ENCODE measurements around the gene SMIM14. TPM values are rescaled to one million over a fixed set of nuclear protein-coding genes. Genes with fewer than 3 reads are reported as not detected.
"Not testable (repeated sequence)": the region's sequence is repeated elsewhere in the genome, so short reads cannot be mapped to it uniquely, and the experiment has no call there.

SMIM14 gene
- total and polyA plus RNA-seq, 2 donors (not counting 1 experiment from before 2014, with no cell fraction given) = 39.0 to 41.4 TPM

- Histone ChIP-seq H2AFZ (ENCODE audit: low read length) (no peak overlapping the region), H4K20me1 (ENCODE audit: control insufficient read depth, extremely low read depth, insufficient read depth, low read length) (no peaks in the 10 kb centered on the region), H3K4me3 (replicated peaks in 1 of 4; ENCODE audit: control extremely low read depth in 1 of 4, insufficient read depth in 1 of 4, low read depth in 3 of 4, low read length in 4 of 4) (no peak overlapping the region), H3K27ac (ENCODE audit: insufficient read depth, low read length) (no peak overlapping the region), H3K4me1 (ENCODE audit: control insufficient read depth, extremely low read depth, insufficient read depth, low read length) (no peaks in the 10 kb centered on the region), H3K79me2 (ENCODE audit: control insufficient read depth, insufficient read depth, low read length) (no peaks in the 10 kb centered on the region), H3K4me2 (ENCODE audit: extremely low read depth, insufficient read depth, low read length) (no peak overlapping the region), H3K36me3 (ENCODE audit: control insufficient read depth, insufficient read depth, low read length) (no peaks in the 10 kb centered on the region), H3K9ac (ENCODE audit: insufficient read depth, low read length) (no peak overlapping the region), H3K27me3 (ENCODE audit: control insufficient read depth, insufficient read depth, low read length) (no peaks in the 10 kb centered on the region), H3K9me3 (ENCODE audit: control insufficient read depth, insufficient read depth, low read depth, low read length) (no peaks in the 10 kb centered on the region)
- no peak for TF ChIP-seq EZH2 (IDR thresholded peaks at IDR 0.05; ENCODE audit: low read length, missing control alignments)
- peak; percentile 5 to 48 for TF ChIP-seq CTCF (conservative IDR thresholded peaks at IDR 0.05 in 1 of 2, IDR thresholded peaks at IDR 0.05 in 1 of 2; ENCODE audit: low read depth in 1 of 2, low read length in 2 of 2)
- peak in 1 of 2 donors; percentile 40 for DNase-seq (ENCODE audit: low read depth in 2 of 2)
These were observed 20.1 kb upstream of the SMIM14 start for GRCh38 chr4:39658756-39659155.

GRCh38 chr4:39657465-39657864 lies 18.8 kb upstream of the SMIM14 start:
- Histone ChIP-seq H3K27me3 (ENCODE audit: control insufficient read depth, insufficient read depth, low read length) (no peaks in the 10 kb centered on the region), H3K4me3 (replicated peaks in 1 of 4; ENCODE audit: control extremely low read depth in 1 of 4, insufficient read depth in 1 of 4, low read depth in 3 of 4, low read length in 4 of 4) (no peak overlapping the region), H4K20me1 (ENCODE audit: control insufficient read depth, extremely low read depth, insufficient read depth, low read length) (no peaks in the 10 kb centered on the region), H3K9ac (ENCODE audit: insufficient read depth, low read length) (no peak overlapping the region), H3K4me2 (ENCODE audit: extremely low read depth, insufficient read depth, low read length) (no peak overlapping the region), H2AFZ (ENCODE audit: low read length) (no peak overlapping the region), H3K36me3 (ENCODE audit: control insufficient read depth, insufficient read depth, low read length) (no peaks in the 10 kb centered on the region), H3K4me1 (ENCODE audit: control insufficient read depth, extremely low read depth, insufficient read depth, low read length) (no peaks in the 10 kb centered on the region), H3K9me3 (ENCODE audit: control insufficient read depth, insufficient read depth, low read depth, low read length) (no peaks in the 10 kb centered on the region), H3K27ac (ENCODE audit: insufficient read depth, low read length) (no peak overlapping the region), H3K79me2 (ENCODE audit: control insufficient read depth, insufficient read depth, low read length) (no peaks in the 10 kb centered on the region)
- TF ChIP-seq EZH2 (IDR thresholded peaks at IDR 0.05; ENCODE audit: low read length, missing control alignments) (no peak), CTCF (conservative IDR thresholded peaks at IDR 0.05 in 1 of 2, IDR thresholded peaks at IDR 0.05 in 1 of 2; ENCODE audit: low read depth in 1 of 2, low read length in 2 of 2) (no peak)
- DNase-seq (ENCODE audit: low read depth in 2 of 2) = no peak

- not testable (repeated sequence) for H2AFZ ChIP-seq (ENCODE audit: low read length); H3K27ac ChIP-seq (ENCODE audit: insufficient read depth, low read length); H3K9me3 ChIP-seq (ENCODE audit: control insufficient read depth, insufficient read depth, low read depth, low read length); H3K36me3 ChIP-seq (ENCODE audit: control insufficient read depth, insufficient read depth, low read length); H3K4me2 ChIP-seq (ENCODE audit: extremely low read depth, insufficient read depth, low read length); H4K20me1 ChIP-seq (ENCODE audit: control insufficient read depth, extremely low read depth, insufficient read depth, low read length); H3K27me3 ChIP-seq (ENCODE audit: control insufficient read depth, insufficient read depth, low read length); H3K4me3 ChIP-seq (replicated peaks in 1 of 4; ENCODE audit: control extremely low read depth in 1 of 4, insufficient read depth in 1 of 4, low read depth in 3 of 4, low read length in 4 of 4); H3K4me1 ChIP-seq (ENCODE audit: control insufficient read depth, extremely low read depth, insufficient read depth, low read length); H3K79me2 ChIP-seq (ENCODE audit: control insufficient read depth, insufficient read depth, low read length); DNase-seq (ENCODE audit: low read depth in 2 of 2); H3K9ac ChIP-seq (ENCODE audit: insufficient read depth, low read length)
These were observed 18.0 kb upstream of the SMIM14 start for GRCh38 chr4:39656638-39657037.
